GM21515 (cell line): ENCODE measurements around the gene IRAK4.

Source experiments
- ATAC-seq: cut with Tn5 transposase; IDR thresholded peaks from one replicate; pipeline ENCODE4 v1.9.1; 2021; ENCODE audit not compliant: unreplicated experiment

Gene IRAK4

GRCh38 chr12:43764528-43764927, 5.8 kb downstream of the IRAK4 start:
- no peak for ATAC-seq

- no peak for ATAC-seq
These were observed 7.5 kb downstream of the IRAK4 start for GRCh38 chr12:43766291-43766690.

GRCh38 chr12:43776498-43776897, 17.7 kb downstream of the IRAK4 start:
- ATAC-seq: no peak

GRCh38 chr12:43786899-43787693, 28.3 kb downstream of the IRAK4 start:
- ATAC-seq: no peak

GRCh38 chr12:43789941-43790340, 31.2 kb downstream of the IRAK4 start:
- ATAC-seq: no peak

GRCh38 chr12:43795716-43796280, 37.0 kb downstream of the IRAK4 start:
- ATAC-seq: no peak

- ATAC-seq: no peak
These were observed 38.9 kb downstream of the IRAK4 start for GRCh38 chr12:43797561-43798217.

- ATAC-seq: no peak
These were observed 46.6 kb downstream of the IRAK4 start for GRCh38 chr12:43805149-43805859.

GRCh38 chr12:43805860-43806736, 47.3 kb downstream of the IRAK4 start, which contains the start of gene TWF1:
TSS of gene TWF1 (minus strand) at chr12:43806317. CDS start at chr12:43806245, 72 bp downstream.
- peak; percentile 94 for ATAC-seq

GRCh38 chr12:43806737-43807072, 48.0 kb downstream of the IRAK4 start:
- no peak for ATAC-seq

- no peak for ATAC-seq
These were observed 48.6 kb downstream of the IRAK4 start for GRCh38 chr12:43807386-43807785.

- no peak for ATAC-seq
These were observed 53.3 kb downstream of the IRAK4 start for GRCh38 chr12:43812057-43812456.

- no peak for ATAC-seq
These were observed 54.2 kb downstream of the IRAK4 start for GRCh38 chr12:43812926-43813325.

- ATAC-seq: no peak
These were observed 56.7 kb downstream of the IRAK4 start for GRCh38 chr12:43815416-43815815.

- ATAC-seq: no peak
These were observed 57.4 kb downstream of the IRAK4 start for GRCh38 chr12:43816168-43816567.

- ATAC-seq: no peak
These were observed 65.5 kb downstream of the IRAK4 start for GRCh38 chr12:43824207-43824775.

- ATAC-seq: no peak
These were observed 67.9 kb downstream of the IRAK4 start for GRCh38 chr12:43826681-43827080.

- no peak for ATAC-seq
These were observed 68.3 kb downstream of the IRAK4 start for GRCh38 chr12:43827093-43827492.

GRCh38 chr12:43832463-43833168, 73.9 kb downstream of the IRAK4 start:
- ATAC-seq: no peak

- peak; percentile 5 for ATAC-seq
These were observed 76.5 kb downstream of the IRAK4 start for GRCh38 chr12:43835264-43835655.
